HepG2 (cell line): Measurements from ENCODE around the gene POLR2J2.
"Not testable (repeated sequence)": the region's sequence is repeated elsewhere in the genome, so short reads cannot be mapped to it uniquely, and the experiment has no call there.

Experiments
- CENPT ChIP-seq: sonication (generic); formaldehyde crosslinking; IDR thresholded peaks from 2 replicates; pipeline ENCODE4 v1.8.0; 2022; ENCODE audit warnings: low read depth, mild to moderate bottlenecking, moderate library complexity, missing genetic modification reagents
- KLF6 ChIP-seq: IDR thresholded peaks from 2 replicates; pipeline ENCODE4 v1.8.0; 2016; ENCODE audit warnings: missing biosample characterization, missing genetic modification reagents
- KMT2B ChIP-seq: IDR thresholded peaks from 2 replicates; pipeline ENCODE4 v1.6.1; 2016; ENCODE audit warnings: missing genetic modification reagents, missing compliant biosample characterization
- TEAD2 ChIP-seq: sonication (generic); formaldehyde crosslinking; IDR thresholded peaks from 2 replicates; pipeline ENCODE4 v1.9.0; 2021; ENCODE audit warnings: missing genetic modification reagents
- ZBTB21 ChIP-seq: sonication (generic); formaldehyde crosslinking; IDR thresholded peaks from 2 replicates; pipeline ENCODE4 v1.4.0; 2020; ENCODE audit warnings: missing genetic modification reagents
- TF ChIP-seq, protein P1 (sequence below): sonication (generic); formaldehyde crosslinking; IDR thresholded peaks from 2 replicates; pipeline ENCODE4 v1.8.1; 2022; ENCODE audit warnings: mild to moderate bottlenecking, missing genetic modification reagents

DNA sequence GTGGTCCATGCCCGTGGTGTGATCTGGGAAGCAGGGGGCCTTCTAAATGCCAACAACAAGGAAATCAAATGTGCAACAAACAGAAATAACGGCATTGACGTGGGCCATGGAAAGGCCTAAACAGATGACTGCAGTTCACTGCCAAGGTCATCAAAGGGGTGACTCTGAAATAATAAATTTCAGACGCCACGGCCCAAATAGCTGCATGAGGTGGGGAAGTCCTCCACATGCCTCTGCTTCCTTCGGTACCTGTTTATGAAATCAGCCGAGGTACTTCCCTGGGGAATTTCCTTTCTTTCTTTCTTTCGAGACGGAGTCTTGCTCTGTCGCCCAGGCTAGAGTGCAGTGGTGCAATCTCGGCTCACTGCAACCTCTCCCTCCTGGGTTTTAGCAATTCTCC is 6.7 kb downstream of the POLR2J2 start:
- TF ChIP-seq ZBTB21 (CRISPR knock-in tag); CENPT (CRISPR knock-in tag); TEAD2; KMT2B (CRISPR knock-in tag); KLF6 (CRISPR knock-in tag): not testable (repeated sequence)
- TF ChIP-seq, protein P1, sequence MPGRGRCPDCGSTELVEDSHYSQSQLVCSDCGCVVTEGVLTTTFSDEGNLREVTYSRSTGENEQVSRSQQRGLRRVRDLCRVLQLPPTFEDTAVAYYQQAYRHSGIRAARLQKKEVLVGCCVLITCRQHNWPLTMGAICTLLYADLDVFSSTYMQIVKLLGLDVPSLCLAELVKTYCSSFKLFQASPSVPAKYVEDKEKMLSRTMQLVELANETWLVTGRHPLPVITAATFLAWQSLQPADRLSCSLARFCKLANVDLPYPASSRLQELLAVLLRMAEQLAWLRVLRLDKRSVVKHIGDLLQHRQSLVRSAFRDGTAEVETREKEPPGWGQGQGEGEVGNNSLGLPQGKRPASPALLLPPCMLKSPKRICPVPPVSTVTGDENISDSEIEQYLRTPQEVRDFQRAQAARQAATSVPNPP: not testable (repeated sequence)
